ENCODE measurements around the gene MEF2C. TPM values are rescaled to one million over a fixed set of nuclear protein-coding genes. Genes with fewer than 3 reads are reported as not detected.

Gene MEF2C
- total RNA-seq, 1 experiment from 2014 or later, result 0.24 TPM

DNA sequence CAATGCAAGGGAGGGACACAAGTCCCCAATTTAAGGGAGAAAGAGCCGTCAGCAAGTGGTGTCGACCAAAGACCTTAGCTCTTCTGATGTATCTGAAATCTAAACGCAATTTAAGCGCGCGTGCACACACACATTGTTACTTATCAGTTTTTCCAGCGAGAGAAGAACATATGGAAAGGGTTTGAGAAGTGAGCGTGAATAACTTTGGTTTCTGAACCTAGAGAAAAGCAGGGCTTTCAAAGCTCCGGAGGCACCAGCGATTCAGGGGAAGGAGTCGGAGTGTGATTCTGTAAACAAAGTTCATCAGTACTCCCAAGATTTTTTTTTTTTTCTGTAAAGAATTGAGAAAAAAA is 191.8 kb downstream of the MEF2C start:
- DNase-seq (ENCODE audit: low read depth), result no peak
- in situ Hi-C loops (cut with HindIII; ENCODE audit: low pct_unique_long_range_greater_than_20kb, low sequenced_read_pairs), result loop anchor here (25.0 kb wide), 1 partner anchor 554 kb away; no protein-coding TSS in a partner anchor

DNA sequence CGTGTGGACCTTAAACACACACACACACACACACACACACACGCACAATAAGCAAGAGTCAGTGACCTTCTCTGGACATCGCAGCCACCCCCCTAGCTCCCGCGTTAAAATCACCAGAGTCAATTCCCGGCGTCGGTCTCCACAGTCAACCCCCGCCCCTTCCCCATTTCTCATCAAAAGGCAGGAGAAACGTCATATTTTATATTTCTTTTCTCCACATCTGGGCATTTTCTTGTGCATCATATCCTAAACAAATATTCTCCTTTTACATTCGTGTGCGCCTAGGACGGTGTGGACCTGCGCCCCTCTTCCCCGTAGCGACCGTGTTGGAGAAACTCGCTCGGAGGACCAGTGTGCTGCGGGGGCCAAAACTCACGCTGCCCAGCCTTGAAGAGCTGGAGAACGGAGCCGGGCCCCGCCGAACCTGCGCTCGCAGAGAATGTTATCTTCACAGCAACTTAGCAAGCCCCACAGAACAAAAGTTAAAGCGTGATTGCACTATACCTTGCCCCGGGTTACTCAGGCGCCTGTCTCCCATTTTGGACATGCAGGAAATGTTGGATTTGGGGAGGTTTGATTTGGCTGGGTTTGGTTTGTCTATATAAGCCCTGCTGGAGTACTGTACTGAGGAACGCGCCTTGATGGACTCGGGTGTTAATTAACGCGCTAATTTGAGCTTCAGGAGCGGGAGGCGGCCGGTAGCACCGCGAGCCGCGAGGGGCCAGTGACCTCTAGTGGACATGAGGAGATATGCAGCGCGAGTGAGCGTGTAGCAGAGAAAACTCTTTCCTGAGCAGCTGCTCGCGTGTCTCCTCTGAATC is 192.4 kb downstream of the MEF2C start:
- DNase-seq (ENCODE audit: low read depth), result peak; percentile 39
- in situ Hi-C loops (cut with HindIII; ENCODE audit: low pct_unique_long_range_greater_than_20kb, low sequenced_read_pairs), result loop anchor here (25.0 kb wide), 1 partner anchor 553 kb away; no protein-coding TSS in a partner anchor

DNA sequence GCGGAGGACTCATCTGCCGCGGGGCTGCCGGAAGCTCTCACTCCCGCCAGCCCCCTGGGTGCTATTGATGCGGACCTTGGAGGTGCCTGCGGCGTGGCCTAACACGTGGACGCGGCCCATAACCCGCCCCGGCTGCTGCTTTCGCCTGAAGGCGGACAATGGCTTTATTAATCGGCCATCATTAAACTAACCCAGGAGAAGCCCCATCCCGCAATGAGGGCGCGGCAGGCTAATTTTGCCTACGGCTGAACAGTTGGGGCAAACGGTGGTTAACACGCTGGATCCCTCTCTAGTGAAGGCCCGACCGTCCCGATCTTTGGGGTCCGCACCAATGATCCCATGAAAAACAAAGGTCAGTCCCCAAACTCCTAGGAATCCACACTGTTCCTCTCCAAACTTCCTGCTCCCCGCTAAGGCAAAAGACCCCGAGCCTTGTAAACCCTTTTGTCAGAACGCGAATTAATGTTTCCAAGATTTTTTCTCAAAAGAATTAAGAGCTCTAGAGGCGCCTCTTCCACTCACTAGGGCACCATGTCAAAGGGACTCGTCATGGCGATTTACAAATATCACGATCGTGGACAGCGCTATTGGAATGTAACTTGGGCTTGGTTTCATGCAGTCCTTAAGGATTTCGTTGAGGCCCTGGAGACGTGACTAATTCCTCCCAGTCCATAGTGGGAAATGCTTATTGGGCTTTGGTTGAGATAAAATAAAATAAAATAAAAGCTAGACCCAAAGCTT is 193.1 kb downstream of the MEF2C start:
- no peak for DNase-seq (ENCODE audit: low read depth)
- in situ Hi-C loops (cut with HindIII; ENCODE audit: low pct_unique_long_range_greater_than_20kb, low sequenced_read_pairs), result loop anchor here (25.0 kb wide), 1 partner anchor 553 kb away; no protein-coding TSS in a partner anchor

DNA sequence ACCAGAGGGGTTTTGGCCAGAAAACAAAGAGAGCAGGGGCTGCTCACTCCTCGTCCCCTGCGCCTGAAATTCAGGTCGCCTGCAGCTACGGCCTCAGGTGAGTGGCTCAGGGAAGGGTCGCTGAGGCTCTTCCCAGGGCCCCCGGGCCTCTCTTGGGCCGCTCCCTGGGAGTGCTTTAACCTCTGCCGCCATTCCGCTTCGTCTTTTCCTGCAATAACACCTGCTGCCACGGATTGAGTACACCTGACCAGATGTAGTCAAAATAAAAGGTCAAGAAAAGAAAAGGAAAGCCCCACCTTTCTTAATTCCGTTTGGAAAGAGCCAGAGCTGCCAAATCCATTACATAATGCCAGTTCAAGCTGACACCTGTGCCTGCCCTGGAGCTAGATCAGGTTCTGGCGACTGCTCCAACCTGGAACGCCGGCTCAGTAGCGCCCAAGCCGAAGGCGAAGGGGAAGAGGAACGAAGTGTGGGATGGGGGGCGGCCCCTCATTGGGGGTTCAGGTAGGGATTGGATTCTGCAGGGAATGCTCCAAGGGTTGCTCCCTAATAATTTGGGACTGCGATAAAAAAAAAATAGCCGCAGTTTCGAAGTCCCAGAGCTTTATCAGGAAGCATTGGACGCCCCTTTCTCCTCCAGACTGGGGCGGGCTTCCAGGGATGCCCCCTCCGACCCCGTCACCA is 193.9 kb downstream of the MEF2C start:
- in situ Hi-C loops (cut with HindIII; ENCODE audit: low pct_unique_long_range_greater_than_20kb, low sequenced_read_pairs), result loop anchor here (25.0 kb wide), 1 partner anchor 552 kb away; no protein-coding TSS in a partner anchor
- DNase-seq (ENCODE audit: low read depth), result no peak

DNA sequence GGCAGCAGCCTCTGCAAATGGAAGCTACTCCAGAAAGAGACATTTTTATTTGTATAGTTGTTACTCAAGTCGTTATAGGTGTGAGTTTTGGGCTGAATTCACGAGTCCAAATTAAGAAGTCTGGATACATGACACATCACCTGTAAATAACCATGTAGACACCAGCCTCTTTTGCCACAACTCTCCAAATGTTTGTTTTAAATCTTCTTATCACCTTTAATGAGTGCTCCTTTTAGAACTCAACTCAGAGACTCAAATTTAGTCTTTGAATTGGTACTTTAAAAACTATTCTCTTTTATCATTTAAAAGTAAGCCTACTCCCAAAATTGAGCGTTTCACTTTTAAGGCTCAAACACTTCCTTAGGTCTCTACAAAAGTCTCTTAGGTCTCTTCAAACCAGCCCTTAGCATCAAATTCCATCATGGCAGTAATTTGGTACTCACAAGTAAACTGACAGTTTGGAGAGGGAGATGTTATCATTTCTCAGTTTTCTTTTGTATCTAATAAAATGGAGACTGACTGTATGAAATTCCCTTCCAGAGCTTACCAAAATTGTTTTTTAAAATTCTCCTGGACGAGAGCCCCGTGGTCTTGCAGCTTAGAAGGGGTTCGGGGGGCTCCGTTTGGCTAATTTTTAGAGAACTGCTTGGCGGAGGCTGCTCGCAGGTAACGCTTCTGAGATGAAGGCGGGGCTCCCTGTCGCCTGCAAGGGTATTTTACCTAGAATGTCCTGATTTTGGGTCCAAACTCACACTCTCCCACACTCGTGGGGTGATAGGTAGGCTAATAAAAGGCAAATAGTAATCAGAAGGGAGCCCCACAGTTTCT is 194.6 kb downstream of the MEF2C start:
- in situ Hi-C loops (cut with HindIII; ENCODE audit: low pct_unique_long_range_greater_than_20kb, low sequenced_read_pairs), result loop anchor here (25.0 kb wide), 1 partner anchor 551 kb away; no protein-coding TSS in a partner anchor
- DNase-seq (ENCODE audit: low read depth), result no peak

DNA sequence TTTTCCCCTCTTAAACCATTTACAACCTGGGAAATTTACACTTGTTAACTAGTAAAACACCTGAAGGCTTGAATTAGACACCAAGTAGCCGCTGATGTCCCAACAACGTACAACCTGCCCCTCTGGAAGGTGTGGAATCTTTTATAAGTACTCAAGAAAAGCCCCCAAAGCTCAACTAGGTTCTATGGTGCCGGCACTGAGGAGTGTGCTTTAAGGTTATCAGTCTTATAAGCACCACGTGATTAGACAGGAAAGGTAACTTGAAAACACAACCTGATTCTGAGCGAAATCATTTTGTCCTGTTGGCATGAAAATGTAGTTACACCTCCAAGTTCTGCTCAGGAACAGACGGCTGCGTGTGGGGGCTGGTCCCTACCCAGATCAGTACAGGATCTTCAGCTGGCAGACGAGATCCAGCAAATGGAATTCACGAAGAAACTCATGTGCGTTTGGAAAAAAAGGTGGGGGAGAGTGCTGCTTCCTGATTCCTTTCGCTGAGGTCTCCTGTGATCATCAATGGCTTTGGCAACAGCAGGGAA is 195.5 kb downstream of the MEF2C start:
- DNase-seq (ENCODE audit: low read depth), result no peak
- in situ Hi-C loops (cut with HindIII; ENCODE audit: low pct_unique_long_range_greater_than_20kb, low sequenced_read_pairs), result loop anchor here (25.0 kb wide), 1 partner anchor 550 kb away; no protein-coding TSS in a partner anchor

DNA sequence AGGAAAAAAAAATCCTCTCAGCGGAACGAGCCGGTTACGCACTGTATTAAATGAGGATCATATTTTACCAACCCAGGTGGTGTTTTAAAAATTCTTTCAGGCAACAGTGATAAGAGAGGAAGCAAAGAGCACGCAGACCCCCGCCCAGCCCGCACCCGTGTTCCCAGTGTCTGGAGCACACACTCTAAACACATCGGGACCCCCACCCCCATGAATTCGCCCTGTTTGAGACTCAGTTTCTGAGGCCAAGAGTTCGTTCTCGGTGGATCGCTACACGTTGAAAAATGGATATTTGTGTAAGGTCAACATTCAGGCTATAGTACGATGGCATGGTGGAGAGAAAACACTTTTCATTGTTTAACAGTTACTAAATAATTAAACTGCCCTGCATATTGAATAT is 196.3 kb downstream of the MEF2C start:
- DNase-seq (ENCODE audit: low read depth), result no peak
- in situ Hi-C loops (cut with HindIII; ENCODE audit: low pct_unique_long_range_greater_than_20kb, low sequenced_read_pairs), result loop anchor here (25.0 kb wide), 1 partner anchor 549 kb away; no protein-coding TSS in a partner anchor

DNA sequence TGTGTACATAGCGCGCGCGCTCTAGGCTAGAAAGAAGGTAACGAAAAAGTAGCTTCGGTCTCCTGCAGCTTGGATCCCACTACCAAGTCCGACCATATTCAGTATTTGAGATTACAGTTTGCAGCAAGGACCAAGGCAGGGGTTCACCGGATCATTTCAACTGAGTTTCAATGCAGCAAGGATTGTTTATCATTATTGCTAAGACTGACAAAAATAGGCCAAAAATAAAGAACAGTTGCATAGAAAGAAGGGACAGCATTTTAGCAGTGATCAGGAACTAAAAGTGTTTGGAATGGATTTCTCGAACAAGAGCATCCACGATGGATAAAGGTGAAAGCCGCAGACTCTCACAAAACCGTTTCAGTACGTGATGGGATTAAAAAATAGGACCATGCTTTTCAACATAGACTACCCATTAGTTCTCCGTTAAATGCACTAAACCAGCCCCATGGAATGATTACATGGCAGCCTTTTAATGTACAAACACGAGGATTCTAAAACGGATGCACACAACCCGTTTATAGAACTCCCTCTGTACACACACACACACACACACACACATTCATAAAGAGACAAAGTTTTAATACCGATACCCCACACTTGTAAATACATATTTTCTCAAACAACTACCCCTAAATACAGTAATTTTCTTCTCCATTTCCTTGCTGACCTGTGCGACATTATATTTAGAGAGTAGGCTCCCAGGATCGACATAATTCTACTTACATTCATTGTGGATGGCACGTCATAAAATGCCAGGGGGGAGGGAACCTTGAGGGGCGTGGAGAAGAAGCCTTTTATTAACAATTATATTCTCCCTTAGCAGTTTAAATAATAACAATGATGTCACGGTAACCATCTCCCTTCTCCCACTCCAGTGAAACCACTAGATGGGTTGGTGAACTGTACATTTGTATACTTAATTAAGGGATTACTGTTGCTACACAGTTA is 197.1 kb downstream of the MEF2C start:
- no peak for DNase-seq (ENCODE audit: low read depth)
- in situ Hi-C loops (cut with HindIII; ENCODE audit: low pct_unique_long_range_greater_than_20kb, low sequenced_read_pairs), result loop anchor here (25.0 kb wide), 1 partner anchor 549 kb away; no protein-coding TSS in a partner anchor

DNA sequence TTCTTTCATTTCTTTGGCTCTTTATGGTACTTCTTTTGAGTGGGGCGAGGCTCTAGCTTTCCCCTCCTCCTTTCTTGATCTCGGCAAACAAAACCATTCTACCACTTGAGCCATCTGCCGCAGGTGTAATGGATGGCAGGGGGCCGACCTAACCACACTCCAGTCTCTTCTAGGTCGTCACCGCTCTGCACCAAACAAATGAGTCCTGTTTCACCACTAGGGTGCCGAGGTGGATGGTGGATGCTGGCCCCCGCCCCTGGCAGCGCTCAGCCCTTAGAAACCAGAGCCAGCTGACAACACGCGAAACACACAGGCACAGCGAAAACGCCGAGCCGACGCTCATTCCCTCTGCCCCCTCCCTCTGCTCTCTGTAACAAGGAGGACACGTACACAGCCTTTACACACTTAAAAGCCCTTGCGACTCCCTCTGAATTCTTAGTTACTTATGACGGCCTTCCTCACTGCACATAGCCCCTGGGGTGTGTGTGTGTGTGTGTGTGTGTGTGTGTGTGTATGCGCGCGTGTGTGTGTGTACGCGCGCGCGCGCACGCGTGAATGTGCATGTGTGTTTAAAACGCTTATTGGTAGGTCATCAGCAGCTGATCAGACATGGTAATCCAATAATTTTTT is 199.4 kb downstream of the MEF2C start:
- in situ Hi-C loops (cut with HindIII; ENCODE audit: low pct_unique_long_range_greater_than_20kb, low sequenced_read_pairs), result loop anchor here (25.0 kb wide), 1 partner anchor 546 kb away; no protein-coding TSS in a partner anchor
- no peak for DNase-seq (ENCODE audit: low read depth)

DNA sequence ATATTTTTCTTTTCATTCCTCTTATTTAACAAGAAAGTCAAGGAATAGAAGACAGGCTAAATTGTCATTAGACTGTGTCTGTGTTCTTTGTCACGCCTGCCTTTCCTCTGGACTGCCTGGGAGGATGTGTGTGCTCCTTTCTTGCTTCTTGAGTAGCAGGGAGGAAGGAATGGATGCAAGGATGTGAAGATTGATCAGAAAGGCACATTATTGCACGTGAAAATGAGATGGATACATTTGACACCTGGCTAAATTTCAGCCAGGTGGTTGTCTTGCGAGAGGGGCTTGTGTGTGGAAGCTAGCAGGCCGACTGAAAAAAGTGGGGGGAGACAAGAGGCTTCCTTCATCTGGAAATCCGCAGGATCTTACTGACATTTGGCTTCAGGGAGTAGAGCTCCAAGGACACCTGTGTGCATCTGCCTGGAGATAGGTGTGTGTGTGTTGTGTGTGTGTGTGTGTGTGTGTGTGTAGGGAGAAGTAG is 200.1 kb downstream of the MEF2C start:
- in situ Hi-C loops (cut with HindIII; ENCODE audit: low pct_unique_long_range_greater_than_20kb, low sequenced_read_pairs), result loop anchor here (25.0 kb wide), 1 partner anchor 546 kb away; no protein-coding TSS in a partner anchor
- DNase-seq (ENCODE audit: low read depth), result no peak

DNA sequence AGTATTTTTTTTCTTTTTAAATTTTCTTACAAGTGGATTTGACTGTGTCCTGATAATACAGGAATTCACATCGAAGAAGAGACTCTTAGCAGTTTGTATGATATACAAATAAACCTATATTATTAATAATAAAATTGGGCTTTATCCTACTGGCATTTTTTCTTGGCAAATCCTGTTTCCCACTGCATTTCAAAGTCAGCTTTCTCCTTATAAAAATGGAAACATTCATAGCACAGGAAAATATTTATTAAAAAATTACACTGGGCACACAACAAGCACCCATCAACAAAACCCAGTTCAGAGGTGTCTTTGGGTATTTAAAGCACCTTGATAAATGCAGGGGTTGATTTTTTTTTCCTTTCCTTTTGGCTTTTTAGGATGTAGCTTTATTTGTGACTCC is 200.9 kb downstream of the MEF2C start:
- in situ Hi-C loops (cut with HindIII; ENCODE audit: low pct_unique_long_range_greater_than_20kb, low sequenced_read_pairs), result loop anchor here (25.0 kb wide), 1 partner anchor 545 kb away; no protein-coding TSS in a partner anchor
- DNase-seq (ENCODE audit: low read depth), result no peak

DNA sequence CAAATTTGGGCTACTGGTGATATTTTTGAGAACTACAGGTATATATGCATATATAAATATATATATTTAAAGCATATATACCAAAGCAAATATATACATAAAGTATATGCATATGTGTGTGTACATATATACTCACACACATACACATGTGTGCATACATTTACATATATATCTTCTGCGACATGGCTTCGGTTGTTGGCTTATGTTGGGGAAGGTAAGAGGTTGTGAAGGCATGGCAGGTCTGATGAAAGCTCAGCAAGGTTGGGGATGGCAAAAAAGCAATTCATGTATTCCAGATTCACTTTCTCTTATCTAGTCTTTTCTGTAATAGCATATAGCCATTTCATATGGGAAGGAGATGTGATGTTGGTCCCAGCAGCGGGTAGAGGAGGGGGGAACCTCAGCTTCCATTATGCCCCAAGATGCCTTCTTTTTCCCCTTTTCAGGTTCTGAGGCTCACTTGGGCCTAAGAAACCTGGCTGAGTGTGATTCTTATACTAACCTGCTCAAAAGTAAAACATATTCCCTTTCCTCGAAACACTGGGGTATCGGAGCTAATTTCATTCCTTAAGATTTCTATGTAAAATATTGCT is 201.7 kb downstream of the MEF2C start:
- in situ Hi-C loops (cut with HindIII; ENCODE audit: low pct_unique_long_range_greater_than_20kb, low sequenced_read_pairs), result loop anchor here (25.0 kb wide), 1 partner anchor 544 kb away; no protein-coding TSS in a partner anchor
- DNase-seq (ENCODE audit: low read depth), result no peak

DNA sequence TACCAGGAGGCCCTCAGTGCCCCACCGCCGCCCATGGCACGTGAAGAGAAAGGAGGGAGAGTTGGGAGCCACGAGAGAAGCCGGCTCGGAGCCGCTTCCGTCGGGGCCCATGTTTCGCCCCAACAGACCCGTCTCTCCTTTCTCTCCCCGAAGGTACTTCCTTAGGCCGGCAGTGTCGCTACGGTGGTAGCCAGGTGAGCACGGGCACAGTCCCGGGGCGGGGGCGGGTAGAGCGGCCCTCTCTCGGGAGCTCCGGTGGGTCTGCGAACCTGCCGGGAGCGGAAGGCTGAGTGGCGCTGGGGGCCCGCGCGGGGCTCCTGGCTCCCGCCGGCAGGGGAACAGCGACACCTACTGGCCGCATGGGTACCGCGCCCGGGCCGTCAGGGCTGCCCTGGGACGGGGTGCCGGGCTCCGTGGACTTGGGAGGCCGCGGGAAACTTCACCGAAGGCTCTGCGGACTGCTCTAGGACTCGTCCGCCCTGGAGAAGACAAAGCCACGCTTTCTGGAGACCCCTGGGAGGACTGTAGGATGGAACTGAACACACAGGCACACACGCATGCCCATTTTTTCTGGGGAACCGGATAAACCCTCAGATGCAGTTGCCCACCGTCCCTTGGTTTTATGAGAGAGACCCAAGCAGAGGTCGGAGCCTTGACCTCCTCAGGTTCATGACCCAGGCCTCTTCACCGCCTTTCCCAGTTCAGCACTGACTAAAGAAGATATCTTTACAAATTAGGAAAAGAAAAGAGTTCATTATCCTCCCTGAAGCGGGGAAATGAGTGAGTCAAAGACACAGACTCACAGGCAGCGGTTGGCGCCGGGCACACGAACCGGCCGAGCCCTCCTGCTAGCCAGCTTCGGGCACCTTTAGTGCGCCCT is 202.5 kb downstream of the MEF2C start:
- in situ Hi-C loops (cut with HindIII; ENCODE audit: low pct_unique_long_range_greater_than_20kb, low sequenced_read_pairs), result loop anchor here (25.0 kb wide), 1 partner anchor 543 kb away; no protein-coding TSS in a partner anchor
- peak; percentile 72 for DNase-seq (ENCODE audit: low read depth)

DNA sequence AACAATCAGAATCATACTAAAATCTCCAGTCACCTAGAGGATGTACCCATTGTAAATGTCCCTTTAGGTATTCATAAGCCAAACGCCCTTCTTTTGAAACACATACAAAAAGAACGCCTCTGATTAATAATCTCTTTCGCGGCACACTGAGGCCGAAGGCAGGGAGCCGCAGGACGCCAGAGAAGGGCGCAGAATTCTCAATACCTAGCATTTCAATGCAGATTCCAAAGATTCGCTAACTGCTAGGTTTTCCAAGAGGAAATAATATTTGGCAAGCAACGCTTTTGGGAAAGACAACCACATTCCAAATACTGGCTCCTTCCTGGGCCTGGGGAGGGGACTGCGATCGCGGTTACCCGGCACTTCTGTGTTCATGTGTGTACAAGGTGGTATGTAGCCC is 203.3 kb downstream of the MEF2C start:
- peak; percentile 30 for DNase-seq (ENCODE audit: low read depth)
- in situ Hi-C loops (cut with HindIII; ENCODE audit: low pct_unique_long_range_greater_than_20kb, low sequenced_read_pairs), result loop anchor here (25.0 kb wide), 1 partner anchor 542 kb away; no protein-coding TSS in a partner anchor
